Caco-2 (cell line): ENCODE results near the gene PTCD3. TPM values are rescaled to one million over a fixed set of nuclear protein-coding genes. Genes with fewer than 3 reads are reported as not detected.
A peak's percentile ranks its signal among the peaks of the same experiment; 100 is the strongest.

Experiments used
- Bru-seq: library from RNA; stranded (reverse); fragments of 400-500 nt; gene quantifications from one replicate; lab custom pipeline; 2021; lab: Mats Ljungman, UMichigan
- BruChase-seq, 2 experiments: library from RNA; stranded (reverse); fragments of 400-500 nt; gene quantifications; one replicate each; lab custom pipeline; 2021; lab: Mats Ljungman, UMichigan
- BruUV-seq: library from RNA; stranded (reverse); fragments of 400-500 nt; replicated peaks from 2 replicates; lab custom pipeline; 2021; lab: Mats Ljungman, UMichigan
- CTCF ChIA-PET: fragments of 300-600 bp; sonication (Branson Sonifier 250); formaldehyde crosslinking; loops from one replicate; lab custom pipeline; 2022; ENCODE audit warnings: antibody characterized with exemption; lab: Charles Lee
- POLR2A ChIA-PET: fragments of 300-600 bp; sonication (Branson Sonifier 250); formaldehyde crosslinking; loops from one replicate; lab custom pipeline; 2022; ENCODE audit warnings: antibody characterized with exemption; lab: Charles Lee
- DNase-seq, 2 experiments: peaks; one replicate each; pipeline versions ENCODE4 v3.0.0 to v3.0.0-alpha.2; 2020 to 2022
- H3K27me3 ChIP-seq: replicated peaks from 2 replicates; pipeline ENCODE4 v1.6.0; 2011; ENCODE audit warnings: low read length; ENCODE audit not compliant: control insufficient read depth, insufficient read depth
- H3K36me3 ChIP-seq: 2 replicates; pipeline ENCODE4 v1.5.1; 2011; ENCODE audit warnings: low read length; ENCODE audit not compliant: control insufficient read depth, insufficient read depth
- H3K4me1 ChIP-seq: fragments of 250-450 bp; sonication (Bioruptor Pico); 2 replicates; pipeline ENCODE4 v1.5.1; 2020; ENCODE audit warnings: mild to moderate bottlenecking
- H3K4me3 ChIP-seq: 2 replicates; pipeline ENCODE4 v1.5.1; 2011; ENCODE audit warnings: low read depth, mild to moderate bottlenecking, control low read depth, low read length
- H3K9me3 ChIP-seq: fragments of 250-450 bp; sonication (Bioruptor Pico); 2 replicates; pipeline ENCODE4 v1.5.1; 2020; ENCODE audit warnings: mild to moderate bottlenecking, moderate library complexity
- H3K27ac Mint-ChIP-seq: one replicate; pipeline ENCODE4 v1.8.0; 2022; ENCODE audit warnings: mixed read lengths; ENCODE audit not compliant: unreplicated experiment
- H3K27me3 Mint-ChIP-seq: one replicate; pipeline ENCODE4 v1.8.0; 2022; ENCODE audit warnings: mixed read lengths; ENCODE audit not compliant: insufficient read depth, unreplicated experiment
- H3K36me3 Mint-ChIP-seq: one replicate; pipeline ENCODE4 v1.8.0; 2022; ENCODE audit warnings: mild to moderate bottlenecking, mixed read lengths; ENCODE audit not compliant: insufficient read depth, unreplicated experiment
- H3K4me1 Mint-ChIP-seq: one replicate; pipeline ENCODE4 v1.8.0; 2022; ENCODE audit warnings: low read depth, mixed read lengths; ENCODE audit not compliant: unreplicated experiment
- H3K4me3 Mint-ChIP-seq: one replicate; pipeline ENCODE4 v1.8.0; 2022; ENCODE audit warnings: mild to moderate bottlenecking, moderate library complexity, mixed read lengths; ENCODE audit not compliant: unreplicated experiment
- H3K9me3 Mint-ChIP-seq: one replicate; pipeline ENCODE4 v1.8.0; 2022; ENCODE audit warnings: mixed read lengths; ENCODE audit not compliant: unreplicated experiment
- CTCF ChIP-seq, 2 experiments: fragments of 200-600 bp in 1 of 2; IDR thresholded peaks; 1 replicate in 1 of 2; 2 replicates in 1 of 2; pipeline versions ENCODE4 v1.5.1 to v1.8.0; 2011 to 2022; ENCODE audit warnings: antibody characterized with exemption in 1 of 2, control low read depth in 1 of 2, inconsistent platforms in 1 of 2, low read depth in 1 of 2, low read length in 1 of 2, mild to moderate bottlenecking in 1 of 2, moderate library complexity in 1 of 2; ENCODE audit not compliant: insufficient read depth in 1 of 2, severe bottlenecking in 1 of 2, unreplicated experiment in 1 of 2
- intact Hi-C: fragments of 100-400 bp; cut with micrococcal nuclease; formaldehyde crosslinking; loops from one replicate; pipeline ENCODE4 v1.10.0; 2022; ENCODE audit not compliant: unreplicated experiment
- long read RNA-seq: library from polyadenylated mRNA; stranded (forward); transcript quantifications from one replicate; pipeline ENCODE4 v2.0.0, GENCODE V29; 2022
- total RNA-seq: library from RNA; stranded (reverse); gene quantifications from 2 replicates; pipeline ENCODE4 v1.2.3, GENCODE V29; 2022

The PTCD3 gene
- total RNA-seq (278 and 282 TPM in 2 replicates), Bru-seq, nascent RNA (percentile 98 among the genes with signal in this experiment), BruChase-seq, experiment 1, labeled RNA remaining after a 2-hour chase (percentile 98 among the genes with signal in this experiment), BruChase-seq, experiment 2, labeled RNA remaining after a 6-hour chase (percentile 96 among the genes with signal in this experiment)
- long read RNA-seq, full-length matches to known transcripts = 211 of 273 reads
- long read RNA-seq, partial matches to known transcripts = 4 of 273 reads
- long read RNA-seq, other reads (novel, unspliced or antisense) = 58 of 273 reads

- peaks cover 75% of the 10 kb centered on the region for H3K36me3 Mint-ChIP-seq
These were observed at the start of gene PTCD3 for GRCh38 chr2:86105969-86106945. Gene PTCD3, plus strand, starts transcription at chr2:86106235. Its CDS starts 13 bp downstream, at chr2:86106248.

DNA sequence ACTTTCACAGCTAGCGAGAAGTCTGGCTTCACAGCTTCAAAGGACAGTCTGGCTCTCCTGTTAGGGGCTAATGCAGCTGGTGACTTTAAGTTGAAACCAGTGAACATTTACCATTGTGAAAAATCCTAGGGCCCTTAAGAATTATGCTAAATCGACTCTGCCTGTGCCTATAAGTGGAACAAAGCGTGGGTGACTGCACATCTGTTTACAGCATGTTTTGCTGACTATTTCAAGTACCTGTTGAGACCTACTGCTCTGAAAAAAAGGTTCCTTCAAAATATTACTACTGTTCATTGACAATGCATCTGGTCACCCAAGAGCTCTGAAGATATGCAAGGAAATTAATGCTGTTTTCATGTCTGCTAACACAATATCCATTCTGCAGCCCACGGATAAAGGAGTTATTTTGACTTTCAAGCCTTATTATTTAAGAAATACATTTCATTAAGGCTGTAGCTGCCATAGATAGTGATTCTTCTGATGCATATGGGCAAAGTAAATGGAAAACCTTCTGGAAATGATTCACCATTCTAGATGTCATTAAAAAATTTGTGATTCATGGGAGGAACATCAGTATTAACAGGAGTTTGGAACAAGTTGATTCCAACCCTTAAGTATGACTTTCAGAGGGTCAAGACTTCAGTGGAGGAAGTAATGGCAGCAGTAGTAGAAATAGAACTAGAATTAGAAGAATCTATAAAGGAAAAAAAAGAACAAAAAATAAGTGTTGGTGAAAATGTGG lies 49.3 kb upstream of the PTCD3 start:
- BruUV-seq = no TSS peak
- no peaks in the 10 kb centered on the region for H3K27me3 Mint-ChIP-seq
- no peak for TF ChIP-seq CTCF (IDR thresholded peaks at IDR 0.05; ENCODE audit: insufficient read depth in 1 of 2, low read depth in 1 of 2, low read length in 1 of 2, severe bottlenecking in 1 of 2, unreplicated experiment in 1 of 2)
- Histone ChIP-seq H3K36me3 (peaks cover 5% of the 10 kb centered on the region), H3K9me3 (no peaks in the 10 kb centered on the region), H3K27me3 (no peaks in the 10 kb centered on the region), H3K4me1 (no peaks in the 10 kb centered on the region), H3K4me3 (no peak overlapping the region)
- no peak overlapping the region for H3K4me3 Mint-ChIP-seq
- H3K36me3 Mint-ChIP-seq = peaks cover 86% of the 10 kb centered on the region
- H3K4me1 Mint-ChIP-seq = peaks cover 5% of the 10 kb centered on the region
- H3K27ac Mint-ChIP-seq = no peak overlapping the region
- no peaks in the 10 kb centered on the region for H3K9me3 Mint-ChIP-seq
- no peak for DNase-seq
- intact Hi-C loops = no loop called here
- CTCF ChIA-PET = no interaction called here
- POLR2A ChIA-PET = no interaction called here

More at GRCh38 chr2:86105969-86106945, at the start of gene PTCD3:
- H3K4me3 Mint-ChIP-seq = peak within 1 kb of the TSS; percentile 91
- no peaks in the 10 kb centered on the region for H3K9me3 ChIP-seq
- peaks cover 35% of the 10 kb centered on the region for H3K4me1 Mint-ChIP-seq
- no peak for TF ChIP-seq CTCF (IDR thresholded peaks at IDR 0.05; ENCODE audit: insufficient read depth in 1 of 2, low read depth in 1 of 2, low read length in 1 of 2, severe bottlenecking in 1 of 2, unreplicated experiment in 1 of 2)
- H3K27ac Mint-ChIP-seq = peak within 1 kb of the TSS; percentile 98
- intact Hi-C loops = loop anchor here (1.0 to 5.0 kb wide), 2 partner anchors 8 to 91 kb away; partner anchors contain the start of genes IMMT and MRPL35
- DNase-seq = peak; percentile 96 to 97
- no peaks in the 10 kb centered on the region for H3K27me3 Mint-ChIP-seq
- BruUV-seq = TSS peak; percentile 53
- H3K4me1 ChIP-seq = peaks cover 9% of the 10 kb centered on the region
- ChIA-PET CTCF (interaction anchor here (1.1 to 1.5 kb wide), 4 partner anchors 8 to 279 kb away, joined by 3 to 16 read pairs (median 10); no protein-coding TSS in a partner anchor), POLR2A (interaction anchor here (0.5 to 2.0 kb wide), 10 partner anchors 8 to 537 kb away, joined by 3 to 32 read pairs (median 4); partner anchors contain the start of genes IMMT and KDM3A)
- peaks cover 2% of the 10 kb centered on the region for H3K36me3 ChIP-seq
- no peaks in the 10 kb centered on the region for H3K9me3 Mint-ChIP-seq
- no peaks in the 10 kb centered on the region for H3K27me3 ChIP-seq
- H3K4me3 ChIP-seq = peak within 1 kb of the TSS; percentile 90
